Neutrophil (primary cell): ENCODE measurements around the gene UQCC2.

Source experiments
- H3K27ac ChIP-seq: fragments of 200-600 bp; sonication (generic); 2 replicates; pipeline ENCODE4 v1.5.1; 2016; ENCODE audit warnings: mild to moderate bottlenecking, moderate library complexity
- H3K27me3 ChIP-seq: fragments of 200-600 bp; sonication (generic); 2 replicates; pipeline ENCODE4 v1.6.0; 2016; ENCODE audit warnings: mild to moderate bottlenecking
- H3K36me3 ChIP-seq: fragments of 200-600 bp; sonication (generic); 2 replicates; pipeline ENCODE4 v1.5.1; 2017
- H3K4me1 ChIP-seq, 2 experiments: fragments of 200-600 bp in 1 of 2; sonication (generic) in 1 of 2; 1 replicate in 1 of 2; 2 replicates in 1 of 2; pipeline versions ENCODE4 v1.5.1 to v1.6.1; 2013 to 2016; ENCODE audit warnings: low read depth in 1 of 2, low read length in 1 of 2, mild to moderate bottlenecking in 1 of 2, moderate library complexity in 1 of 2; ENCODE audit not compliant: control insufficient read depth in 1 of 2, insufficient read depth in 1 of 2
- H3K4me3 ChIP-seq, 2 experiments: fragments of 200-600 bp in 1 of 2; sonication (generic) in 1 of 2; 1 replicate in 1 of 2; 2 replicates in 1 of 2; pipeline ENCODE4 v1.5.1; 2013 to 2016; ENCODE audit warnings: low read depth in 1 of 2, low read length in 1 of 2, mild to moderate bottlenecking in 1 of 2, moderate library complexity in 1 of 2
- H3K9me3 ChIP-seq: fragments of 200-600 bp; sonication (generic); 2 replicates; pipeline ENCODE4 v1.5.1; 2016
- CTCF ChIP-seq: fragments of 200-600 bp; sonication (generic); IDR thresholded peaks from 2 replicates; pipeline ENCODE4 v1.5.1; 2016; ENCODE audit warnings: antibody characterized with exemption

The UQCC2 gene

GRCh38 chr6:33756211-33756954 lies 44.9 kb upstream of the UQCC2 start:
- Histone ChIP-seq H3K4me1 (no peaks in the 10 kb centered on the region), H3K27ac (no peak overlapping the region), H3K9me3 (no peaks in the 10 kb centered on the region), H3K27me3 (peaks cover 6% of the 10 kb centered on the region), H3K4me3 (no peak overlapping the region), H3K36me3 (no peaks in the 10 kb centered on the region)
- TF ChIP-seq CTCF: no peak

GRCh38 chr6:33755070-33755869 lies 43.8 kb upstream of the UQCC2 start:
- Histone ChIP-seq H3K27me3 (no peaks in the 10 kb centered on the region), H3K9me3 (no peaks in the 10 kb centered on the region), H3K36me3 (no peaks in the 10 kb centered on the region), H3K4me1 (no peaks in the 10 kb centered on the region), H3K4me3 (no peak overlapping the region), H3K27ac (no peak overlapping the region)
- TF ChIP-seq CTCF: no peak

- Histone ChIP-seq H3K36me3 (no peaks in the 10 kb centered on the region), H3K27ac (no peak overlapping the region), H3K4me1 (no peaks in the 10 kb centered on the region), H3K9me3 (no peaks in the 10 kb centered on the region), H3K27me3 (no peaks in the 10 kb centered on the region), H3K4me3 (no peak overlapping the region)
- no peak for TF ChIP-seq CTCF
Observed at GRCh38 chr6:33754222-33754621, 42.7 kb upstream of the UQCC2 start.

GRCh38 chr6:33752646-33753015 lies 41.1 kb upstream of the UQCC2 start:
- Histone ChIP-seq H3K9me3 (no peaks in the 10 kb centered on the region), H3K27ac (no peak overlapping the region), H3K4me1 (no peaks in the 10 kb centered on the region), H3K4me3 (no peak overlapping the region), H3K36me3 (no peaks in the 10 kb centered on the region), H3K27me3 (no peaks in the 10 kb centered on the region)
- no peak for TF ChIP-seq CTCF

GRCh38 chr6:33751771-33752645 lies 40.5 kb upstream of the UQCC2 start:
- no peaks in the 10 kb centered on the region for H3K9me3 ChIP-seq
- H3K27ac ChIP-seq: no peak overlapping the region
- no peak for TF ChIP-seq CTCF
- no peaks in the 10 kb centered on the region for H3K4me1 ChIP-seq
- H3K4me3 ChIP-seq: no peak overlapping the region
- H3K27me3 ChIP-seq: no peaks in the 10 kb centered on the region
- H3K36me3 ChIP-seq: no peaks in the 10 kb centered on the region
